MCF 10A (cell line): ENCODE data around the gene ABCA13. TPM values are rescaled to one million over a fixed set of nuclear protein-coding genes. Genes with fewer than 3 reads are reported as not detected.

Experiments used
- BruUV-seq: library from RNA; stranded (reverse); fragments of 400-500 nt; replicated peaks from 2 replicates; lab custom pipeline; 2021; lab: Mats Ljungman, UMichigan
- CTCF ChIA-PET: fragments of 300-600 bp; sonication (Branson Sonifier 250); formaldehyde crosslinking; extraction: SDS; loops from one replicate; lab custom pipeline; 2021; ENCODE audit warnings: antibody characterized with exemption, inconsistent platforms; lab: Yijun Ruan, JAX
- POLR2A ChIA-PET: fragments of 300-600, 350-650 bp; sonication (Branson Sonifier 250); formaldehyde crosslinking; extraction: SDS; loops from one replicate; lab custom pipeline; 2020; ENCODE audit warnings: antibody characterized with exemption, inconsistent platforms; lab: Yijun Ruan, JAX
- DNase-seq: peaks from one replicate; pipeline ENCODE4 v3.0.0-alpha.2; 2018; ENCODE audit not compliant: unreplicated experiment
- H3K27ac Mint-ChIP-seq: one replicate; pipeline ENCODE4 v1.8.0; 2022; ENCODE audit warnings: mild to moderate bottlenecking, low read depth, mixed read lengths; ENCODE audit not compliant: unreplicated experiment
- H3K27me3 Mint-ChIP-seq: one replicate; pipeline ENCODE4 v1.8.0; 2022; ENCODE audit warnings: mixed read lengths; ENCODE audit not compliant: insufficient read depth, unreplicated experiment
- H3K36me3 Mint-ChIP-seq: one replicate; pipeline ENCODE4 v1.8.0; 2022; ENCODE audit warnings: mild to moderate bottlenecking, moderate library complexity, mixed read lengths; ENCODE audit not compliant: insufficient read depth, unreplicated experiment
- H3K4me1 Mint-ChIP-seq: one replicate; pipeline ENCODE4 v1.8.0; 2022; ENCODE audit warnings: mixed read lengths; ENCODE audit not compliant: insufficient read depth, unreplicated experiment
- H3K4me3 Mint-ChIP-seq: one replicate; pipeline ENCODE4 v1.8.0; 2022; ENCODE audit warnings: mild to moderate bottlenecking, moderate library complexity, mixed read lengths; ENCODE audit not compliant: unreplicated experiment
- H3K9me3 Mint-ChIP-seq: one replicate; pipeline ENCODE4 v1.8.0; 2022; ENCODE audit warnings: mixed read lengths; ENCODE audit not compliant: unreplicated experiment
- intact Hi-C: fragments of 100-400 bp; cut with micrococcal nuclease; formaldehyde crosslinking; loops from 2 replicates; pipeline ENCODE4 v1.14.1; 2022
- total RNA-seq: library from RNA; stranded (reverse); gene quantifications from 2 replicates; pipeline ENCODE4 v1.2.3, GENCODE V29; 2022
- TF ChIP-seq, protein P1 (sequence below): fragments of 200-600 bp; IDR thresholded peaks from one replicate; pipeline ENCODE4 v1.8.0; 2022; ENCODE audit warnings: antibody characterized with exemption, mild to moderate bottlenecking; ENCODE audit not compliant: unreplicated experiment

Gene ABCA13
- total RNA-seq, 1 experiment from 2014 or later = 0.30 TPM

DNA sequence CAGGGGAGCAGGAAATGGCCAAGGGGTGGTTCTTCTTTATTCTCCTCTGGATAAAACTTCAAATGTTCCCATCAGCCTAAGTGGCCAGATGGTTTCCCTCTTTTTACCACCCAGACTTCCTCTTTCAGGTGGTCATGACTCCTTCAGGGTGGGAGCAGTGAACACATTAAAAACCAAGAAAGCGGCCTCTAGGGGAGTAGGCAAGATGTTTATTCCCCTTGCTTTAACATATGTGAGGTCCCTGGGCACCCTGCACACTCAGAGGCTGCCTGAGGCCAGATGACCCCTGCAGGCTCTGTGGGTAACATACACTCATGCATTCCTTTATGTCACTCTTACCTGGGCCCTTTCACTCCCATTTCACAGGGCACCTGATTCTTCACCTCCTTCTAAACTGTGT lies 357.4 kb downstream of the ABCA13 start:
- H3K27me3 Mint-ChIP-seq = peaks cover 5% of the 10 kb centered on the region
- intact Hi-C loops = no loop called here
- TF ChIP-seq, protein P1, sequence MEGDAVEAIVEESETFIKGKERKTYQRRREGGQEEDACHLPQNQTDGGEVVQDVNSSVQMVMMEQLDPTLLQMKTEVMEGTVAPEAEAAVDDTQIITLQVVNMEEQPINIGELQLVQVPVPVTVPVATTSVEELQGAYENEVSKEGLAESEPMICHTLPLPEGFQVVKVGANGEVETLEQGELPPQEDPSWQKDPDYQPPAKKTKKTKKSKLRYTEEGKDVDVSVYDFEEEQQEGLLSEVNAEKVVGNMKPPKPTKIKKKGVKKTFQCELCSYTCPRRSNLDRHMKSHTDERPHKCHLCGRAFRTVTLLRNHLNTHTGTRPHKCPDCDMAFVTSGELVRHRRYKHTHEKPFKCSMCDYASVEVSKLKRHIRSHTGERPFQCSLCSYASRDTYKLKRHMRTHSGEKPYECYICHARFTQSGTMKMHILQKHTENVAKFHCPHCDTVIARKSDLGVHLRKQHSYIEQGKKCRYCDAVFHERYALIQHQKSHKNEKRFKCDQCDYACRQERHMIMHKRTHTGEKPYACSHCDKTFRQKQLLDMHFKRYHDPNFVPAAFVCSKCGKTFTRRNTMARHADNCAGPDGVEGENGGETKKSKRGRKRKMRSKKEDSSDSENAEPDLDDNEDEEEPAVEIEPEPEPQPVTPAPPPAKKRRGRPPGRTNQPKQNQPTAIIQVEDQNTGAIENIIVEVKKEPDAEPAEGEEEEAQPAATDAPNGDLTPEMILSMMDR = no peak
- no peak overlapping the region for H3K4me3 Mint-ChIP-seq
- no TSS peak for BruUV-seq
- no peaks in the 10 kb centered on the region for H3K9me3 Mint-ChIP-seq
- no peaks in the 10 kb centered on the region for H3K4me1 Mint-ChIP-seq
- H3K36me3 Mint-ChIP-seq = no peaks in the 10 kb centered on the region
- H3K27ac Mint-ChIP-seq = no peak overlapping the region
- CTCF ChIA-PET = no interaction called here
- POLR2A ChIA-PET = no interaction called here
- DNase-seq = no peak

DNA sequence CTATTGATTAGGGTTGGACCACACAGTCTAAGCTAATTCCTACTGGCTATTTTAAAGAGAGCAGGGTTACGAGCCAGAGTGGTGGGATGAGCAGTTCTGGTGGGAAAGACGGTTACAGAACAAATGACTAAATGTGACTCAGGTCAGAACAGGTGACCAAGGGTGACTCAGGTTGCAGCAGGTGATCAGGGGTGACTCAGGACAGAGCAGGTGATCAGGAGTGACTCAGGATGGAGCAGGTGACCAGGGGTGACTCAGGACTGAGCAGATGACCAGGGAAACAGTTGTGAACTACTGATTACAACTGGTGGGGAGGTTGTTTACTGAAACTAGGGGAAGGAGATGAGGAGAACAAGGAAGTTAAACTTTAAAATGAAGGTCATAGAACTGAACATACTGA lies 366.3 kb downstream of the ABCA13 start:
- peak; percentile 16 for DNase-seq
- Mint-ChIP-seq H3K4me3 (no peak overlapping the region), H3K27me3 (peaks cover 18% of the 10 kb centered on the region), H3K4me1 (no peaks in the 10 kb centered on the region), H3K36me3 (no peaks in the 10 kb centered on the region), H3K27ac (no peak overlapping the region), H3K9me3 (peaks cover 4% of the 10 kb centered on the region)
- intact Hi-C loops = no loop called here
- ChIA-PET POLR2A (no interaction called here), CTCF (no interaction called here)
- no TSS peak for BruUV-seq
- TF ChIP-seq, protein P1 = no peak

DNA sequence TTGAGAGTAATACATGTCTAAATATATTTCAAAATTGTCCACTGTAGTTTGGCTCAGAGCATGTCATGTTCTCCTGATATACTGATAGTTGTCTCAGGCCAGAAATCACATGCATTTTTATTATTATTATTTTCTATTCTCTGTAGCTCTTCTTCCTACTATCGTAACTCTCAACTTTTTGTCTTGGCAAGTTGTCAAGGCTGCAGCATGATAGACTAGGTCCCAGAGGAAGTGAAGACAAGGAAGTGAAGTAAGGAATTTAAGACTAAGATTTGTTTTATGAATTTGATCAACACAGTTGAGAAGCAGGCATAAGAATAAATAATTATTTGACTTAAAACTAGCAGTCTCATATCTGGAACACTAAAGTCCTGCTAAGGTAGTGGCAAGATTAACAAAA lies 369.5 kb downstream of the ABCA13 start:
- peaks cover 14% of the 10 kb centered on the region for H3K27me3 Mint-ChIP-seq
- peaks cover 4% of the 10 kb centered on the region for H3K9me3 Mint-ChIP-seq
- no peak overlapping the region for H3K4me3 Mint-ChIP-seq
- intact Hi-C loops = no loop called here
- CTCF ChIA-PET = no interaction called here
- H3K27ac Mint-ChIP-seq = no peak overlapping the region
- DNase-seq = no peak
- POLR2A ChIA-PET = no interaction called here
- H3K4me1 Mint-ChIP-seq = no peaks in the 10 kb centered on the region
- TF ChIP-seq, protein P1 = no peak
- no TSS peak for BruUV-seq
- H3K36me3 Mint-ChIP-seq = no peaks in the 10 kb centered on the region

DNA sequence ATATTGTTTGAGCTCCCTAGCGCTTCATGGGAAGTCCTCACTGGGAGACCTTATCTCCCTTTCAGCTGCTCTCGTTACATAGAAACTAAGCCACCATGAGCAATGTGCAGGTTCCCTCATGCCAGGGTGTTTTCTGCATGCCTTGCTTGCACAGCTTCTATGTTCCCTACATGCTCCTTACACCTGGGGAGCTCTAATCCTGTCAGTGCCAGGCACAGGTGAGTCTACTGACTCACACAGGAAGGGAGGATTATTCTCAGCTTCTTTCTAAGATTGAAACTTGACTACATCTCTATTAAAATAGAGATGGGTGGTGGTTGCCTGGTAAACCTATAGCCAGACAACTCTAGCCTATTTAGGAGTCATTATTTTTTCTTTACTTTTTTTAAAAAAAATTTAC lies 377.4 kb downstream of the ABCA13 start:
- BruUV-seq = no TSS peak
- intact Hi-C loops = no loop called here
- no peak for DNase-seq
- H3K36me3 Mint-ChIP-seq = peaks cover 4% of the 10 kb centered on the region
- no peak overlapping the region for H3K4me3 Mint-ChIP-seq
- no peaks in the 10 kb centered on the region for H3K9me3 Mint-ChIP-seq
- POLR2A ChIA-PET = no interaction called here
- TF ChIP-seq, protein P1 = no peak
- CTCF ChIA-PET = no interaction called here
- no peaks in the 10 kb centered on the region for H3K4me1 Mint-ChIP-seq
- H3K27me3 Mint-ChIP-seq = peaks cover 19% of the 10 kb centered on the region
- no peak overlapping the region for H3K27ac Mint-ChIP-seq
